IMR-90 (cell line): ENCODE data around the gene MCTP1. TPM values are rescaled to one million over a fixed set of nuclear protein-coding genes. Genes with fewer than 3 reads are reported as not detected.

Experiments
- ATAC-seq: fragments of 200-7000 bp; cut with Tn5 transposase; 2 replicates; pipeline ENCODE4 v1.9.1; 2020; ENCODE audit warnings: low read depth, mild to moderate bottlenecking, moderate library complexity
- BruUV-seq: library from RNA; stranded (reverse); fragments of 400-500 nt; replicated peaks from 2 replicates; lab custom pipeline; 2021; lab: Mats Ljungman, UMichigan
- CTCF ChIA-PET: fragments of 300-600 bp; formaldehyde crosslinking; extraction: SDS; loops from one replicate; lab custom pipeline; 2021; ENCODE audit warnings: antibody characterized with exemption; lab: Yijun Ruan, JAX
- POLR2A ChIA-PET: fragments of 300-600 bp; sonication (Branson Sonifier 250); formaldehyde crosslinking; loops from one replicate; lab custom pipeline; 2022; ENCODE audit warnings: antibody characterized with exemption; ENCODE audit not compliant: unreplicated experiment; lab: Charles Lee
- DNase-seq: peaks from one replicate; pipeline ENCODE4 v3.0.0; 2013
- H2AFZ ChIP-seq: replicated peaks from 2 replicates; pipeline ENCODE3; 2013; ENCODE audit warnings: low read length, mild to moderate bottlenecking; ENCODE audit not compliant: poor library complexity
- H2AK5ac ChIP-seq: 2 replicates; pipeline ENCODE4 v1.6.1; 2013; ENCODE audit warnings: low read depth, low read length, inconsistent platforms
- H2AK9ac ChIP-seq: replicated peaks from 2 replicates; pipeline ENCODE3; 2013; ENCODE audit warnings: mild to moderate bottlenecking, low read depth, low read length, moderate library complexity; ENCODE audit not compliant: poor library complexity
- H2BK120ac ChIP-seq: 2 replicates; pipeline ENCODE4 v1.6.1; 2013; ENCODE audit warnings: low read depth, low read length, inconsistent platforms
- H2BK15ac ChIP-seq: 3 replicates; pipeline ENCODE4 v1.6.1; 2013; ENCODE audit warnings: low read depth, low read length, inconsistent platforms
- H2BK20ac ChIP-seq: 2 replicates; pipeline ENCODE4 v1.6.1; 2013; ENCODE audit warnings: low read depth, mild to moderate bottlenecking, inconsistent platforms, low read length, moderate library complexity
- H2BK5ac ChIP-seq: 2 replicates; pipeline ENCODE4 v1.6.1; 2013; ENCODE audit warnings: mild to moderate bottlenecking, low read depth, low read length, inconsistent platforms; ENCODE audit not compliant: poor library complexity, severe bottlenecking
- H3K14ac ChIP-seq: replicated peaks from 2 replicates; pipeline ENCODE4 v1.6.1; 2013; ENCODE audit warnings: low read depth, low read length, inconsistent platforms
- H3K18ac ChIP-seq: 2 replicates; pipeline ENCODE4 v1.6.1; 2013; ENCODE audit warnings: low read depth, low read length, control low read depth
- H3K23ac ChIP-seq: 2 replicates; pipeline ENCODE4 v1.6.1; 2013; ENCODE audit warnings: low read depth, low read length, inconsistent platforms
- H3K27ac ChIP-seq: 2 replicates; pipeline ENCODE4 v1.5.1; 2013; ENCODE audit warnings: mild to moderate bottlenecking, control low read depth, low read length; ENCODE audit not compliant: insufficient read depth
- H3K27me3 ChIP-seq: 2 replicates; pipeline ENCODE4 v1.6.1; 2013; ENCODE audit warnings: low read length; ENCODE audit not compliant: control insufficient read depth, insufficient read depth
- H3K36me3 ChIP-seq: 2 replicates; pipeline ENCODE4 v1.6.1; 2013; ENCODE audit warnings: low read length, mixed read lengths; ENCODE audit not compliant: control insufficient read depth, insufficient read depth
- H3K4ac ChIP-seq: 2 replicates; pipeline ENCODE4 v1.6.1; 2013; ENCODE audit warnings: low read depth, low read length, inconsistent platforms
- H3K4me1 ChIP-seq: 2 replicates; pipeline ENCODE4 v1.6.1; 2013; ENCODE audit warnings: low read length, mixed read lengths; ENCODE audit not compliant: control insufficient read depth, insufficient read depth
- H3K4me2 ChIP-seq: 2 replicates; pipeline ENCODE4 v1.6.1; 2013; ENCODE audit warnings: low read depth, mild to moderate bottlenecking, control low read depth, low read length, moderate library complexity
- H3K4me3 ChIP-seq: 2 replicates; pipeline ENCODE4 v1.5.1; 2013; ENCODE audit warnings: low read depth, mild to moderate bottlenecking, control low read depth, low read length, moderate library complexity; ENCODE audit not compliant: insufficient read depth
- H3K56ac ChIP-seq: 2 replicates; pipeline ENCODE4 v1.6.1; 2013; ENCODE audit warnings: low read length, inconsistent platforms; ENCODE audit not compliant: insufficient read depth; ENCODE audit errors: extremely low read depth
- H3K79me1 ChIP-seq, 2 experiments: 2 replicates each; pipeline ENCODE4 v1.6.1; 2013; ENCODE audit warnings: low read length in 2 of 2, inconsistent platforms in 1 of 2, low read depth in 1 of 2
- H3K9ac ChIP-seq: 2 replicates; pipeline ENCODE4 v1.6.1; 2013; ENCODE audit warnings: low read depth, low read length, control low read depth
- H3K9me1 ChIP-seq: 2 replicates; pipeline ENCODE4 v1.6.1; 2013; ENCODE audit warnings: low read length, inconsistent platforms; ENCODE audit not compliant: insufficient read depth
- H3K9me3 ChIP-seq: 2 replicates; pipeline ENCODE4 v1.6.1; 2013; ENCODE audit warnings: low read length; ENCODE audit not compliant: control insufficient read depth, insufficient read depth
- H4K20me1 ChIP-seq: 2 replicates; pipeline ENCODE4 v1.6.1; 2013; ENCODE audit warnings: low read length, inconsistent platforms; ENCODE audit not compliant: insufficient read depth
- H4K5ac ChIP-seq: 2 replicates; pipeline ENCODE4 v1.6.1; 2013; ENCODE audit warnings: mild to moderate bottlenecking, low read depth, low read length, control low read depth
- H4K8ac ChIP-seq, 2 experiments: 2 replicates each; pipeline ENCODE4 v1.6.1; 2013; ENCODE audit warnings: low read depth in 2 of 2, low read length in 2 of 2, control low read depth in 1 of 2, inconsistent platforms in 1 of 2
- H4K91ac ChIP-seq: 2 replicates; pipeline ENCODE4 v1.6.1; 2013; ENCODE audit warnings: low read depth, low read length, inconsistent platforms; ENCODE audit not compliant: insufficient read depth
- BHLHE40 ChIP-seq: fragments of 150-350 bp; IDR thresholded peaks from 2 replicates; pipeline ENCODE4 v1.6.1; 2016; ENCODE audit warnings: mild to moderate bottlenecking, low read depth, low read length
- CHD1 ChIP-seq: IDR thresholded peaks from 2 replicates; pipeline ENCODE4 v1.6.1; 2012; ENCODE audit warnings: low read depth, low read length, improper control_type of control experiment
- CTCF ChIP-seq: conservative IDR thresholded peaks from 2 replicates; pipeline ENCODE4 v1.5.1; 2012; ENCODE audit warnings: mild to moderate bottlenecking, low read depth, low read length, improper control_type of control experiment
- FOS ChIP-seq: fragments of 150-350 bp; IDR thresholded peaks from 2 replicates; pipeline ENCODE4 v1.6.1; 2016; ENCODE audit warnings: low read depth, low read length
- MAFK ChIP-seq: IDR thresholded peaks from 2 replicates; pipeline ENCODE4 v1.6.1; 2012; ENCODE audit warnings: low read depth, low read length, improper control_type of control experiment
- MAZ ChIP-seq: IDR thresholded peaks from 2 replicates; pipeline ENCODE4 v1.6.1; 2012; ENCODE audit warnings: low read depth, mild to moderate bottlenecking, low read length, improper control_type of control experiment, moderate library complexity, borderline replicate concordance
- MXI1 ChIP-seq: IDR thresholded peaks from 2 replicates; pipeline ENCODE4 v1.6.1; 2012; ENCODE audit warnings: low read depth, mild to moderate bottlenecking, low read length, moderate library complexity, borderline replicate concordance
- RAD21 ChIP-seq: IDR thresholded peaks from 2 replicates; pipeline ENCODE4 v1.6.1; 2012; ENCODE audit warnings: low read length, improper control_type of control experiment
- RCOR1 ChIP-seq: IDR thresholded peaks from 2 replicates; pipeline ENCODE4 v1.6.1; 2012; ENCODE audit warnings: mild to moderate bottlenecking, low read length, improper control_type of control experiment; ENCODE audit not compliant: insufficient replicate concordance
- SMC3 ChIP-seq: fragments of 150-350 bp; IDR thresholded peaks from 2 replicates; pipeline ENCODE4 v1.6.1; 2016; ENCODE audit warnings: low read depth, mild to moderate bottlenecking, antibody characterized with exemption, low read length, moderate library complexity
- USF2 ChIP-seq: fragments of 150-350 bp; IDR thresholded peaks from 2 replicates; pipeline ENCODE4 v1.6.1; 2017; ENCODE audit warnings: mild to moderate bottlenecking, antibody characterized with exemption, low read length, low read depth
- WGBS, 2 experiments: methylation state at CpG; one replicate each; pipeline versions ENCODE4 v1.1.5 to v1.1.7; 2013; ENCODE audit warnings: missing lambda C conversion rate in 2 of 2; ENCODE audit not compliant: insufficient read length in 1 of 2; ENCODE audit errors: extremely low coverage in 2 of 2; 5-methylcytosine and 5-hydroxymethylcytosine counted together
- dilution Hi-C: fragments of 300-500 bp; cut with HindIII; formaldehyde crosslinking; loops from one replicate; pipeline ENCODE4 v1.14.3; 2018; ENCODE audit warnings: low sequenced_read_pairs; ENCODE audit not compliant: unreplicated experiment
- in situ Hi-C: fragments of 300-500 bp; cut with MboI; formaldehyde crosslinking; loops from 3 replicates; pipeline ENCODE4 v1.14.3; 2019; ENCODE audit warnings: low sequenced_read_pairs, inconsistent platforms, mixed read lengths
- intact Hi-C: fragments of 100-400 bp; cut with micrococcal nuclease; formaldehyde crosslinking; loops from 2 replicates; pipeline ENCODE4 v1.10.0; 2022
- polyA plus RNA-seq, 3 experiments: library from polyadenylated mRNA; depleted of rRNA; stranded (reverse); fragments of >200 nt; gene quantifications; 2 replicates each; pipeline ENCODE4 v1.2.3, GENCODE V29; 2012; ENCODE audit warnings: low replicate concordance in 1 of 3
- total RNA-seq: library from RNA; depleted of rRNA; stranded (reverse); fragments of >200 nt; gene quantifications from 2 replicates; pipeline ENCODE4 v1.2.3, GENCODE V29; 2012
- TF ChIP-seq, protein P1 (sequence below): fragments of 150-350 bp; IDR thresholded peaks from 2 replicates; pipeline ENCODE4 v1.6.1; 2016; ENCODE audit warnings: low read depth, mild to moderate bottlenecking, low read length, moderate library complexity, borderline replicate concordance

MCTP1 gene
- total and polyA plus RNA-seq, 2 of the 4 experiments (the other 2 are of a cell fraction) = 0.21 TPM; not detected in 1

GRCh38 chr5:95078868-95079267, 206.0 kb downstream of the MCTP1 start:
- intact Hi-C loops = no loop called here

More at GRCh38 chr5:95078868-95079267, 206.0 kb downstream of the MCTP1 start:
- DNase-seq = no peak
- no peak for ATAC-seq
- BruUV-seq = no TSS peak
- no peak overlapping the region for H3K4ac ChIP-seq
- no peaks in the 10 kb centered on the region for H3K36me3 ChIP-seq
- H2BK120ac ChIP-seq = no peak overlapping the region
- H4K5ac ChIP-seq = no peak overlapping the region
- no CpG with 5 or more reads among the region's 2 CpGs for WGBS, 2 experiments
- H3K27ac ChIP-seq = no peak overlapping the region
- H2AK9ac ChIP-seq = no peak overlapping the region
- TF ChIP-seq MAZ (no peak), SMC3 (no peak), RCOR1 (no peak), BHLHE40 (no peak), USF2 (no peak), CHD1 (no peak), MAFK (no peak), FOS (no peak), MXI1 (no peak), CTCF (no peak), RAD21 (no peak)
- TF ChIP-seq, protein P1, sequence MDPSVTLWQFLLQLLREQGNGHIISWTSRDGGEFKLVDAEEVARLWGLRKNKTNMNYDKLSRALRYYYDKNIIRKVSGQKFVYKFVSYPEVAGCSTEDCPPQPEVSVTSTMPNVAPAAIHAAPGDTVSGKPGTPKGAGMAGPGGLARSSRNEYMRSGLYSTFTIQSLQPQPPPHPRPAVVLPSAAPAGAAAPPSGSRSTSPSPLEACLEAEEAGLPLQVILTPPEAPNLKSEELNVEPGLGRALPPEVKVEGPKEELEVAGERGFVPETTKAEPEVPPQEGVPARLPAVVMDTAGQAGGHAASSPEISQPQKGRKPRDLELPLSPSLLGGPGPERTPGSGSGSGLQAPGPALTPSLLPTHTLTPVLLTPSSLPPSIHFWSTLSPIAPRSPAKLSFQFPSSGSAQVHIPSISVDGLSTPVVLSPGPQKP = no peak
- no peak overlapping the region for H4K91ac ChIP-seq
- no peak overlapping the region for H2BK20ac ChIP-seq
- in situ Hi-C loops (no loop called here), dilution Hi-C loops (no loop called here)
- no peak overlapping the region for H3K23ac ChIP-seq
- no peak overlapping the region for H2BK5ac ChIP-seq
- no peak overlapping the region for H3K4me2 ChIP-seq
- no peak overlapping the region for H2BK15ac ChIP-seq
- no peaks in the 10 kb centered on the region for H3K9me3 ChIP-seq
- H3K9ac ChIP-seq = no peak overlapping the region
- no peaks in the 10 kb centered on the region for H3K4me1 ChIP-seq
- no peak overlapping the region for H3K56ac ChIP-seq
- no peak overlapping the region for H2AFZ ChIP-seq
- H3K9me1 ChIP-seq = no peaks in the 10 kb centered on the region; the same call in 1 of the 2 replicates
- no peaks in the 10 kb centered on the region for H3K27me3 ChIP-seq
- H2AK5ac ChIP-seq = no peak overlapping the region
- H3K14ac ChIP-seq = no peak overlapping the region
- ChIA-PET POLR2A (no interaction called here), CTCF (no interaction called here)
- no peak overlapping the region for H4K8ac ChIP-seq
- no peaks in the 10 kb centered on the region for H4K20me1 ChIP-seq
- H3K4me3 ChIP-seq = no peak overlapping the region
- no peak overlapping the region for H3K18ac ChIP-seq
- no peaks in the 10 kb centered on the region for H3K79me1 ChIP-seq
